B cell (primary cell): ENCODE measurements around the gene CST6. TPM values are rescaled to one million over a fixed set of nuclear protein-coding genes. Genes with fewer than 3 reads are reported as not detected.

Experiments used
- ATAC-seq: fragments of 200-7000 bp; cut with Tn5 transposase; one replicate; pipeline ENCODE4 v1.10.0; 2021; ENCODE audit warnings: low read depth, mild to moderate bottlenecking, moderate number of reproducible peaks, moderate library complexity
- CTCF ChIA-PET: fragments of 350-600 bp; sonication (Branson Sonifier 250); formaldehyde crosslinking; loops from one replicate; lab custom pipeline; 2021; ENCODE audit warnings: antibody characterized with exemption, inconsistent platforms; lab: Charles Lee
- POLR2A ChIA-PET: fragments of 350-600 bp; sonication (Branson Sonifier 250); formaldehyde crosslinking; loops from one replicate; lab custom pipeline; 2021; ENCODE audit warnings: antibody characterized with exemption; lab: Charles Lee
- DNase-seq: peaks from one replicate; pipeline ENCODE4 v3.0.0; 2013
- H2AFZ ChIP-seq: 2 replicates; pipeline ENCODE4 v1.6.1; 2012; ENCODE audit warnings: mild to moderate bottlenecking, low read depth, low read length; ENCODE audit not compliant: insufficient read depth, poor library complexity, severe bottlenecking
- H3K27ac ChIP-seq, 2 donors: 1 replicate in 1 of 2; 2 replicates in 1 of 2; pipeline ENCODE4 v1.5.1; 2012 to 2013; ENCODE audit warnings: low read length in 2 of 2, mild to moderate bottlenecking in 2 of 2, moderate library complexity in 1 of 2
- H3K27me3 ChIP-seq, 4 experiments: fragments of 200-600 bp in 1 of 4; sonication (generic) in 1 of 4; replicated peaks in 1 of 4; 1 replicate in 2 of 4; 2 replicates in 2 of 4; pipeline versions ENCODE4 v1.6.1 to v1.7.0; 2013 to 2016; ENCODE audit warnings: low read length in 3 of 4, mild to moderate bottlenecking in 2 of 4, mixed read lengths in 1 of 4, moderate library complexity in 1 of 4; ENCODE audit not compliant: insufficient read depth in 4 of 4, control insufficient read depth in 3 of 4; ENCODE audit errors: control extremely low read depth in 1 of 4
- H3K36me3 ChIP-seq, 2 experiments: replicated peaks in 1 of 2; 1 replicate in 1 of 2; 2 replicates in 1 of 2; pipeline versions ENCODE4 v1.6.1 to v1.7.1; 2013; ENCODE audit warnings: low read length in 1 of 2; ENCODE audit not compliant: insufficient read depth in 2 of 2, control insufficient read depth in 1 of 2; ENCODE audit errors: control extremely low read depth in 1 of 2, extremely low read depth in 1 of 2
- H3K4me1 ChIP-seq, 2 donors: fragments of 200-600 bp in 1 of 2; sonication (generic) in 1 of 2; 1 replicate in 1 of 2; 2 replicates in 1 of 2; pipeline versions ENCODE4 v1.5.1 to v1.6.1; 2013 to 2017; ENCODE audit warnings: low read length in 2 of 2; ENCODE audit not compliant: control insufficient read depth in 2 of 2, insufficient read depth in 2 of 2
- H3K4me2 ChIP-seq: replicated peaks from 2 replicates; pipeline ENCODE3; 2012; ENCODE audit warnings: mild to moderate bottlenecking, low read depth, low read length; ENCODE audit not compliant: poor library complexity, severe bottlenecking
- H3K4me3 ChIP-seq, 5 experiments: fragments of 200-600 bp in 1 of 5; sonication (generic) in 1 of 5; 1 replicate in 3 of 5; 2 replicates in 2 of 5; pipeline versions ENCODE4 v1.5.1 to v1.7.0; 2011 to 2016; ENCODE audit warnings: low read length in 4 of 5, mild to moderate bottlenecking in 4 of 5, low read depth in 2 of 5, control low read depth in 1 of 5, moderate library complexity in 1 of 5; ENCODE audit not compliant: insufficient read depth in 1 of 5; ENCODE audit errors: control extremely low read depth in 1 of 5, extremely low read depth in 1 of 5
- H3K79me2 ChIP-seq: fragments of 200-600 bp; sonication (generic); one replicate; pipeline ENCODE4 v1.6.0; 2016; ENCODE audit warnings: low read length; ENCODE audit not compliant: control insufficient read depth, insufficient read depth
- H3K9ac ChIP-seq: fragments of 200-600 bp; sonication (generic); 2 replicates; pipeline ENCODE4 v1.6.1; 2017; ENCODE audit warnings: mild to moderate bottlenecking, low read length, moderate library complexity
- H3K9me3 ChIP-seq, 3 donors: one replicate each; pipeline versions ENCODE4 v1.6.1 to v1.7.1; 2013; ENCODE audit warnings: low read length in 2 of 3; ENCODE audit not compliant: control insufficient read depth in 2 of 3, insufficient read depth in 1 of 3; ENCODE audit errors: control extremely low read depth in 1 of 3
- H4K20me1 ChIP-seq: 2 replicates; pipeline ENCODE4 v1.6.0; 2012; ENCODE audit warnings: mild to moderate bottlenecking, low read length; ENCODE audit not compliant: insufficient read depth, control insufficient read depth, poor library complexity, severe bottlenecking
- H3K27ac Mint-ChIP-seq: one replicate; pipeline ENCODE4 v1.8.0; 2021; ENCODE audit warnings: mixed read lengths
- H3K27me3 Mint-ChIP-seq: one replicate; pipeline ENCODE4 v1.8.0; 2021; ENCODE audit warnings: mixed read lengths
- H3K4me1 Mint-ChIP-seq: one replicate; pipeline ENCODE4 v1.8.0; 2021; ENCODE audit warnings: mixed read lengths
- H3K4me3 Mint-ChIP-seq: one replicate; pipeline ENCODE4 v1.8.0; 2021; ENCODE audit warnings: mixed read lengths
- H3K9me3 Mint-ChIP-seq: one replicate; pipeline ENCODE4 v1.8.0; 2022; ENCODE audit warnings: mixed read lengths; ENCODE audit not compliant: insufficient read depth
- EZH2 ChIP-seq: IDR thresholded peaks from 2 replicates; pipeline ENCODE4 v1.6.1; 2012; ENCODE audit warnings: borderline replicate concordance, low read depth, mild to moderate bottlenecking, moderate library complexity, low read length; ENCODE audit not compliant: insufficient read depth, poor library complexity, severe bottlenecking
- WGBS: methylation state at CpG from one replicate; pipeline ENCODE4 v1.1.5; 2013; ENCODE audit warnings: missing lambda C conversion rate; ENCODE audit not compliant: insufficient coverage; 5-methylcytosine and 5-hydroxymethylcytosine counted together
- intact Hi-C: fragments of 100-400 bp; cut with micrococcal nuclease; formaldehyde crosslinking; loops from one replicate; pipeline ENCODE4 v1.10.0; 2022
- polyA plus RNA-seq: library from polyadenylated mRNA; depleted of rRNA; stranded (reverse); fragments of >200 nt; gene quantifications from 2 replicates; pipeline ENCODE4 v1.2.3, GENCODE V29; 2012
- total RNA-seq, 2 donors: library from RNA; stranded (reverse); fragments of 120-200 nt in 1 of 2; gene quantifications; 1 replicate in 1 of 2; 2 replicates in 1 of 2; pipeline versions ENCODE4 v1.2.3 to v1.2.4, GENCODE V29; 2013 to 2022
- TF ChIP-seq, protein P1 (sequence below): fragments of 200-600 bp; IDR thresholded peaks from one replicate; pipeline ENCODE4 v1.8.0; 2022; ENCODE audit warnings: antibody characterized with exemption, mild to moderate bottlenecking

CST6 gene
- total and polyA plus RNA-seq, 2 donors (not counting 1 experiment from before 2014, with no cell fraction given): not detected

DNA sequence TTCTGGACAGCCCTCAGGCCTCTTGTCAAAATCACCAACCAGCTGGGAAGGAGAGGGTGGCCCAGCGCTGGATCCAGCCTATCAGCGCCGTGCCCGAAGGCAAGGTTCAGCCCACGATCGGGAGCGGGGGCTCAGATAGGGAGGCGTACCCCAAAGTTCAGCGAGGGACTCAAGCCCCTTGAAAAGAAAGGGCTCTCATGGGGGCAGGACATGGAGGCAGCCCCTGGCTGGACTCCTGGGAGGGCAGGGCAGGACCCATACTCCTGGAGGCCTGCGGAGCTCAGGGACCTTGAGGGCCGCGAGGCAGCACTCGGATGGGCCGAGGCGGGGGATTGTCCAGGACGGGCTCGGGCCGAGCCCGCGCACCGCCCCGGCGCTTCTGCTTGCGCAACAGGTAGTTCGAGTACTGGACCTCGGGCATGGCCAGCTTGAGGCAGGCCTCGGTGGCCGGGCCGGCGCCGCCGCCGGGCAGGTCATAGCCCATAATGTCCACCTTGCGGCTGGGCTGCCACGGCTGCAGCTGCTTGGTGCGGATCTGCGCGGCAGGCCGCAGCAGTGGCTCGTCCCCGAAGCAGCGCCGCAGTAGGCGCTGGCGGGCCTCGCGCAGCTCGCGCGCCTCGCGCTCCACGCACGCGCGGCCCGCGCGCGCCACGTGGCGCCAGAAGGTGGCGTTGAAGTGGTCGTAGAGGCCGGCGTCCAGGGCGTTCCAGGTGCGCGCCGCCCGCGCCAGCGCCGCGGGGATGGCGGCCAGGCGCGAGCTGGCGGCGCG is 30.6 kb downstream of the CST6 start:
- Histone ChIP-seq H3K4me1 (peaks cover 0 to 7% of the 10 kb centered on the region in 2 donors), H3K36me3 (no peaks in the 10 kb centered on the region), H3K9ac (no peak overlapping the region), H3K4me3 (no peak overlapping the region), H3K79me2 (no peaks in the 10 kb centered on the region), H3K27me3 (peaks cover 0 to 18% (median 0%) of the 10 kb centered on the region in 4 experiments), H2AFZ (no peak overlapping the region), H3K4me2 (no peak overlapping the region), H3K9me3 (peaks cover 0 to under 1% (median 0%) of the 10 kb centered on the region in 3 donors), H3K27ac (no peak overlapping the region), H4K20me1 (no peaks in the 10 kb centered on the region)
- Mint-ChIP-seq H3K27ac (no peak overlapping the region), H3K4me1 (peaks cover 9% of the 10 kb centered on the region), H3K4me3 (no peak overlapping the region), H3K27me3 (peaks cover 6% of the 10 kb centered on the region), H3K9me3 (no peaks in the 10 kb centered on the region)
- no peak for DNase-seq
- TF ChIP-seq, protein P1, sequence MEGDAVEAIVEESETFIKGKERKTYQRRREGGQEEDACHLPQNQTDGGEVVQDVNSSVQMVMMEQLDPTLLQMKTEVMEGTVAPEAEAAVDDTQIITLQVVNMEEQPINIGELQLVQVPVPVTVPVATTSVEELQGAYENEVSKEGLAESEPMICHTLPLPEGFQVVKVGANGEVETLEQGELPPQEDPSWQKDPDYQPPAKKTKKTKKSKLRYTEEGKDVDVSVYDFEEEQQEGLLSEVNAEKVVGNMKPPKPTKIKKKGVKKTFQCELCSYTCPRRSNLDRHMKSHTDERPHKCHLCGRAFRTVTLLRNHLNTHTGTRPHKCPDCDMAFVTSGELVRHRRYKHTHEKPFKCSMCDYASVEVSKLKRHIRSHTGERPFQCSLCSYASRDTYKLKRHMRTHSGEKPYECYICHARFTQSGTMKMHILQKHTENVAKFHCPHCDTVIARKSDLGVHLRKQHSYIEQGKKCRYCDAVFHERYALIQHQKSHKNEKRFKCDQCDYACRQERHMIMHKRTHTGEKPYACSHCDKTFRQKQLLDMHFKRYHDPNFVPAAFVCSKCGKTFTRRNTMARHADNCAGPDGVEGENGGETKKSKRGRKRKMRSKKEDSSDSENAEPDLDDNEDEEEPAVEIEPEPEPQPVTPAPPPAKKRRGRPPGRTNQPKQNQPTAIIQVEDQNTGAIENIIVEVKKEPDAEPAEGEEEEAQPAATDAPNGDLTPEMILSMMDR: no peak
- TF ChIP-seq EZH2: no peak
- WGBS: 97% methylated on average over 81 of the region's 81 CpGs
- intact Hi-C loops: no loop called here
- no peak for ATAC-seq
- CTCF ChIA-PET: interaction anchor here (1.0 to 1.4 kb wide), 3 partner anchors 20 to 158 kb away, joined by 3 read pairs; no protein-coding TSS in a partner anchor
- POLR2A ChIA-PET: interaction anchor here (0.5 kb wide), 1 partner anchor 171 kb away, joined by 3 read pairs; no protein-coding TSS in a partner anchor
